C4-2B (cell line): ENCODE results near the gene GPR143.

Source experiments
- H3K27ac ChIP-seq: fragments of 450-650 bp; 2 replicates; pipeline ENCODE4 v1.5.1; 2017
- CTCF ChIP-seq: fragments of 450-650 bp; conservative IDR thresholded peaks from 2 replicates; pipeline ENCODE4 v1.5.1; 2017; ENCODE audit warnings: mild to moderate bottlenecking
- ZFX ChIP-seq: fragments of 450-650 bp; IDR thresholded peaks from 2 replicates; pipeline ENCODE4 v1.6.1; 2017

Gene GPR143

GRCh38 chrX:9765072-9765736, 443 bp downstream of the GPR143 start:
- no peak for TF ChIP-seq ZFX
- TF ChIP-seq CTCF, result no peak
- no peak overlapping the region for H3K27ac ChIP-seq

- H3K27ac ChIP-seq, result no peak overlapping the region
- TF ChIP-seq ZFX, result no peak
- no peak for TF ChIP-seq CTCF
These were observed 6.3 kb downstream of the GPR143 start for GRCh38 chrX:9759337-9759736.

- TF ChIP-seq ZFX (no peak), CTCF (no peak)
- H3K27ac ChIP-seq, result no peak overlapping the region
These were observed 7.5 kb downstream of the GPR143 start for GRCh38 chrX:9758021-9758638.

- no peak for TF ChIP-seq ZFX
These were observed 8.3 kb downstream of the GPR143 start for GRCh38 chrX:9757366-9757765.

GRCh38 chrX:9749146-9749692, 16.4 kb downstream of the GPR143 start:
- TF ChIP-seq ZFX, result no peak
- no peak for TF ChIP-seq CTCF
- H3K27ac ChIP-seq, result no peak overlapping the region

More at GRCh38 chrX:9757366-9757765, 8.3 kb downstream of the GPR143 start:
- H3K27ac ChIP-seq, result no peak overlapping the region

- TF ChIP-seq CTCF (no peak), ZFX (no peak)
- H3K27ac ChIP-seq, result no peak overlapping the region
These were observed 18.0 kb downstream of the GPR143 start for GRCh38 chrX:9747644-9748043.

- H3K27ac ChIP-seq, result no peak overlapping the region
- TF ChIP-seq ZFX (no peak), CTCF (no peak)
These were observed 19.3 kb downstream of the GPR143 start for GRCh38 chrX:9746148-9746888.
